Panc1 (cell line): ENCODE data around the gene HLA-F. TPM values are rescaled to one million over a fixed set of nuclear protein-coding genes. Genes with fewer than 3 reads are reported as not detected.

Experiments
- ATAC-seq: fragments of 200-7000 bp; cut with Tn5 transposase; 2 replicates; pipeline ENCODE4 v1.9.1; 2020; ENCODE audit warnings: mild to moderate bottlenecking, moderate library complexity
- BruUV-seq: library from RNA; stranded (reverse); fragments of 400-500 nt; replicated peaks from 2 replicates; lab custom pipeline; 2021; lab: Mats Ljungman, UMichigan
- CTCF ChIA-PET: fragments of 300-600 bp; sonication (Branson Sonifier 250); formaldehyde crosslinking; loops from one replicate; lab custom pipeline; 2022; ENCODE audit warnings: antibody characterized with exemption; lab: Charles Lee
- POLR2A ChIA-PET: fragments of 300-600 bp; sonication (Branson Sonifier 250); formaldehyde crosslinking; loops from one replicate; lab custom pipeline; 2022; ENCODE audit warnings: antibody characterized with exemption; lab: Charles Lee
- DNase-seq: peaks from one replicate; pipeline ENCODE4 v3.0.0-alpha.2; 2010; ENCODE audit warnings: low read depth, low spot score
- H3K27ac ChIP-seq: 2 replicates; pipeline ENCODE4 v1.5.1; 2011; ENCODE audit warnings: mild to moderate bottlenecking, low read length, inconsistent platforms
- H3K27me3 ChIP-seq: fragments of 200-500 bp; sonication (Bioruptor generic); 2 replicates; pipeline ENCODE4 v1.6.0; 2014; ENCODE audit warnings: low read length, inconsistent platforms; ENCODE audit not compliant: control insufficient read depth, insufficient read depth
- H3K36me3 ChIP-seq: fragments of 200-500 bp; sonication (Bioruptor generic); 2 replicates; pipeline ENCODE4 v1.5.1; 2014; ENCODE audit warnings: inconsistent platforms, mild to moderate bottlenecking, low read length, moderate library complexity; ENCODE audit not compliant: control insufficient read depth, insufficient read depth
- H3K4me1 ChIP-seq: 2 replicates; pipeline ENCODE4 v1.5.1; 2011; ENCODE audit warnings: inconsistent platforms, mild to moderate bottlenecking, low read length, moderate library complexity; ENCODE audit not compliant: control insufficient read depth, insufficient read depth
- H3K4me3 ChIP-seq, 2 experiments: 2 replicates each; pipeline ENCODE4 v1.5.1; 2011 to 2012; ENCODE audit warnings: low read depth in 2 of 2, low read length in 2 of 2, mild to moderate bottlenecking in 2 of 2, inconsistent platforms in 1 of 2, moderate library complexity in 1 of 2
- H3K9me3 ChIP-seq: fragments of 200-500 bp; sonication (Bioruptor generic); 2 replicates; pipeline ENCODE4 v1.5.1; 2014; ENCODE audit warnings: low read depth, mild to moderate bottlenecking, inconsistent platforms, low read length, moderate library complexity; ENCODE audit not compliant: control insufficient read depth, insufficient read depth
- CTCF ChIP-seq: fragments of 450-650 bp; IDR thresholded peaks from 2 replicates; pipeline ENCODE4 v1.5.1; 2017; ENCODE audit warnings: mild to moderate bottlenecking
- POLR2AphosphoS5 ChIP-seq: IDR thresholded peaks from 2 replicates; pipeline ENCODE4 v1.6.1; 2012; ENCODE audit warnings: mild to moderate bottlenecking, low read depth, low read length, moderate library complexity
- REST ChIP-seq, 2 experiments: IDR thresholded peaks; 2 replicates each; pipeline ENCODE4 v1.6.1; 2011 to 2012; ENCODE audit warnings: low read depth in 2 of 2, control low read depth in 1 of 2, low read length in 1 of 2, mild to moderate bottlenecking in 1 of 2, moderate library complexity in 1 of 2; ENCODE audit not compliant: insufficient read depth in 1 of 2
- SIN3A ChIP-seq: IDR thresholded peaks from 2 replicates; pipeline ENCODE4 v1.6.1; 2012; ENCODE audit warnings: low read depth, mild to moderate bottlenecking, low read length, moderate library complexity, borderline replicate concordance; ENCODE audit not compliant: insufficient read depth
- TCF7L2 ChIP-seq: IDR thresholded peaks from 2 replicates; pipeline ENCODE4 v1.6.1; 2011; ENCODE audit warnings: mild to moderate bottlenecking, low read depth, low read length, inconsistent platforms
- in situ Hi-C: cut with HindIII; loops from 2 replicates; pipeline ENCODE4 v1.10.0; 2016; ENCODE audit warnings: low sequenced_read_pairs, low pct_unique_long_range_greater_than_20kb
- intact Hi-C: fragments of 100-400 bp; cut with micrococcal nuclease; formaldehyde crosslinking; loops from one replicate; pipeline ENCODE4 v1.10.0; 2022; ENCODE audit not compliant: unreplicated experiment
- total RNA-seq: library from RNA; stranded (reverse); gene quantifications from one replicate; pipeline ENCODE4 v1.2.1, GENCODE V29; 2021; ENCODE audit not compliant: unreplicated experiment

The HLA-F gene
- total RNA-seq, 1 experiment from 2014 or later, result 7.5 TPM

GRCh38 chr6:29745386-29745785, 22.2 kb downstream of the HLA-F start:
- ATAC-seq (no peak), DNase-seq (no peak)
- H3K4me1 ChIP-seq, result no peaks in the 10 kb centered on the region
- H3K9me3 ChIP-seq, result no peaks in the 10 kb centered on the region
- ChIA-PET POLR2A (no interaction called here), CTCF (no interaction called here)
- H3K36me3 ChIP-seq, result no peaks in the 10 kb centered on the region
- no TSS peak for BruUV-seq
- H3K4me3 ChIP-seq, result no peak overlapping the region
- in situ Hi-C loops (no loop called here), intact Hi-C loops (no loop called here)
- TF ChIP-seq TCF7L2 (no peak), CTCF (no peak), SIN3A (no peak), POLR2AphosphoS5 (no peak), REST (IDR thresholded peaks at IDR 0.05; ENCODE audit: insufficient read depth in 1 of 2, low read depth in 2 of 2, low read length in 1 of 2) (no peak)
- H3K27ac ChIP-seq, result no peak overlapping the region
- H3K27me3 ChIP-seq, result no peaks in the 10 kb centered on the region; the same call in 1 of the 2 replicates

DNA sequence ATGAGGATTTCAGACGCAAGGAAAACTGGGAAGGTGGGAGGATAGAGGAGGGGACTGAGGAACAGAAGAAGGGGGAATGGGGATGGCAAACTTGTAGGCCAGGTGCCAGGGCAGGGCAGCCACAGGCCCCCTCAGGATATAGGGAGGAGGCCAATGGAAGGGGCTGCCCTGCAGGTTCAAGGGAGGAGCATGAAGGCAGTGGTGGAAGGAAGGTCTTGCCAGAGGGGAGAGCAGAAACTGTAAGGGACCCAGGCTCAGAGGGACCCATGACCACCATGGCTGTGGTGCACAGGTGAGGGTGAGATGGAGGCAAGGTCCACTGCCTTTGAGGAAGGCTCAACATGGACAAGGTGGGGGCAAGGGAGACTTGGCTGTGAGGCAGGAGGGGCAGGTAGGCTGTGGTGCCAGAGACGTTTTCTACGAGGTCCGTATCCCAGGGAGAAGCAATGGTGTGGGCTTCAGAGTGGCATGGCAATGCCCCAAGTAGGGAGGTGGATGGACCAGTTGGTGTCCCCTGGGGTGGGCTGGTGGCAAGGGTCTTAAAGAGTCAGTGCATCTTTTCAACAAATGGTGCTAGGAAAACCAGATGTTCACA, 22.7 kb downstream of the HLA-F start:
- no TSS peak for BruUV-seq
- intact Hi-C loops (no loop called here), in situ Hi-C loops (no loop called here)
- TF ChIP-seq CTCF, result no peak
- no peak for TF ChIP-seq TCF7L2
- no peak for TF ChIP-seq SIN3A
- no peak for TF ChIP-seq REST (IDR thresholded peaks at IDR 0.05; ENCODE audit: insufficient read depth in 1 of 2, low read depth in 2 of 2, low read length in 1 of 2)
- TF ChIP-seq POLR2AphosphoS5, result no peak
- POLR2A ChIA-PET, result no interaction called here
- DNase-seq (no peak), ATAC-seq (no peak)
- H3K27ac ChIP-seq, result no peak overlapping the region
- H3K9me3 ChIP-seq, result no peaks in the 10 kb centered on the region
- H3K27me3 ChIP-seq, result no peaks in the 10 kb centered on the region; the same call in 1 of the 2 replicates
- H3K4me3 ChIP-seq, result no peak overlapping the region
- H3K36me3 ChIP-seq, result no peaks in the 10 kb centered on the region
- CTCF ChIA-PET, result no interaction called here
- H3K4me1 ChIP-seq, result no peaks in the 10 kb centered on the region
